IMR-90 (cell line): Measurements from ENCODE around the gene OR5B17. TPM values are rescaled to one million over a fixed set of nuclear protein-coding genes. Genes with fewer than 3 reads are reported as not detected.

ENCODE experiments used
- ATAC-seq: fragments of 200-7000 bp; cut with Tn5 transposase; 2 replicates; pipeline ENCODE4 v1.9.1; 2020; ENCODE audit warnings: low read depth, mild to moderate bottlenecking, moderate library complexity
- BruUV-seq: library from RNA; stranded (reverse); fragments of 400-500 nt; replicated peaks from 2 replicates; lab custom pipeline; 2021; lab: Mats Ljungman, UMichigan
- CTCF ChIA-PET: fragments of 300-600 bp; formaldehyde crosslinking; extraction: SDS; loops from one replicate; lab custom pipeline; 2021; ENCODE audit warnings: antibody characterized with exemption; lab: Yijun Ruan, JAX
- POLR2A ChIA-PET: fragments of 300-600 bp; sonication (Branson Sonifier 250); formaldehyde crosslinking; loops from one replicate; lab custom pipeline; 2022; ENCODE audit warnings: antibody characterized with exemption; ENCODE audit not compliant: unreplicated experiment; lab: Charles Lee
- DNase-seq: peaks from one replicate; pipeline ENCODE4 v3.0.0; 2013
- H2AFZ ChIP-seq: replicated peaks from 2 replicates; pipeline ENCODE3; 2013; ENCODE audit warnings: low read length, mild to moderate bottlenecking; ENCODE audit not compliant: poor library complexity
- H2AK5ac ChIP-seq: 2 replicates; pipeline ENCODE4 v1.6.1; 2013; ENCODE audit warnings: low read depth, low read length, inconsistent platforms
- H2AK9ac ChIP-seq: replicated peaks from 2 replicates; pipeline ENCODE3; 2013; ENCODE audit warnings: mild to moderate bottlenecking, low read depth, low read length, moderate library complexity; ENCODE audit not compliant: poor library complexity
- H2BK120ac ChIP-seq: 2 replicates; pipeline ENCODE4 v1.6.1; 2013; ENCODE audit warnings: low read depth, low read length, inconsistent platforms
- H2BK15ac ChIP-seq: 3 replicates; pipeline ENCODE4 v1.6.1; 2013; ENCODE audit warnings: low read depth, low read length, inconsistent platforms
- H2BK20ac ChIP-seq: 2 replicates; pipeline ENCODE4 v1.6.1; 2013; ENCODE audit warnings: low read depth, mild to moderate bottlenecking, inconsistent platforms, low read length, moderate library complexity
- H2BK5ac ChIP-seq: 2 replicates; pipeline ENCODE4 v1.6.1; 2013; ENCODE audit warnings: mild to moderate bottlenecking, low read depth, low read length, inconsistent platforms; ENCODE audit not compliant: poor library complexity, severe bottlenecking
- H3K14ac ChIP-seq: replicated peaks from 2 replicates; pipeline ENCODE4 v1.6.1; 2013; ENCODE audit warnings: low read depth, low read length, inconsistent platforms
- H3K18ac ChIP-seq: 2 replicates; pipeline ENCODE4 v1.6.1; 2013; ENCODE audit warnings: low read depth, low read length, control low read depth
- H3K23ac ChIP-seq: 2 replicates; pipeline ENCODE4 v1.6.1; 2013; ENCODE audit warnings: low read depth, low read length, inconsistent platforms
- H3K27ac ChIP-seq: 2 replicates; pipeline ENCODE4 v1.5.1; 2013; ENCODE audit warnings: mild to moderate bottlenecking, control low read depth, low read length; ENCODE audit not compliant: insufficient read depth
- H3K27me3 ChIP-seq: 2 replicates; pipeline ENCODE4 v1.6.1; 2013; ENCODE audit warnings: low read length; ENCODE audit not compliant: control insufficient read depth, insufficient read depth
- H3K36me3 ChIP-seq: 2 replicates; pipeline ENCODE4 v1.6.1; 2013; ENCODE audit warnings: low read length, mixed read lengths; ENCODE audit not compliant: control insufficient read depth, insufficient read depth
- H3K4ac ChIP-seq: 2 replicates; pipeline ENCODE4 v1.6.1; 2013; ENCODE audit warnings: low read depth, low read length, inconsistent platforms
- H3K4me1 ChIP-seq: 2 replicates; pipeline ENCODE4 v1.6.1; 2013; ENCODE audit warnings: low read length, mixed read lengths; ENCODE audit not compliant: control insufficient read depth, insufficient read depth
- H3K4me2 ChIP-seq: 2 replicates; pipeline ENCODE4 v1.6.1; 2013; ENCODE audit warnings: low read depth, mild to moderate bottlenecking, control low read depth, low read length, moderate library complexity
- H3K4me3 ChIP-seq: 2 replicates; pipeline ENCODE4 v1.5.1; 2013; ENCODE audit warnings: low read depth, mild to moderate bottlenecking, control low read depth, low read length, moderate library complexity; ENCODE audit not compliant: insufficient read depth
- H3K56ac ChIP-seq: 2 replicates; pipeline ENCODE4 v1.6.1; 2013; ENCODE audit warnings: low read length, inconsistent platforms; ENCODE audit not compliant: insufficient read depth; ENCODE audit errors: extremely low read depth
- H3K79me1 ChIP-seq, 2 experiments: 2 replicates each; pipeline ENCODE4 v1.6.1; 2013; ENCODE audit warnings: low read length in 2 of 2, inconsistent platforms in 1 of 2, low read depth in 1 of 2
- H3K9ac ChIP-seq: 2 replicates; pipeline ENCODE4 v1.6.1; 2013; ENCODE audit warnings: low read depth, low read length, control low read depth
- H3K9me1 ChIP-seq: 2 replicates; pipeline ENCODE4 v1.6.1; 2013; ENCODE audit warnings: low read length, inconsistent platforms; ENCODE audit not compliant: insufficient read depth
- H3K9me3 ChIP-seq: 2 replicates; pipeline ENCODE4 v1.6.1; 2013; ENCODE audit warnings: low read length; ENCODE audit not compliant: control insufficient read depth, insufficient read depth
- H4K20me1 ChIP-seq: 2 replicates; pipeline ENCODE4 v1.6.1; 2013; ENCODE audit warnings: low read length, inconsistent platforms; ENCODE audit not compliant: insufficient read depth
- H4K5ac ChIP-seq: 2 replicates; pipeline ENCODE4 v1.6.1; 2013; ENCODE audit warnings: mild to moderate bottlenecking, low read depth, low read length, control low read depth
- H4K8ac ChIP-seq, 2 experiments: 2 replicates each; pipeline ENCODE4 v1.6.1; 2013; ENCODE audit warnings: low read depth in 2 of 2, low read length in 2 of 2, control low read depth in 1 of 2, inconsistent platforms in 1 of 2
- H4K91ac ChIP-seq: 2 replicates; pipeline ENCODE4 v1.6.1; 2013; ENCODE audit warnings: low read depth, low read length, inconsistent platforms; ENCODE audit not compliant: insufficient read depth
- WGBS, 2 experiments: methylation state at CpG; one replicate each; pipeline versions ENCODE4 v1.1.5 to v1.1.7; 2013; ENCODE audit warnings: missing lambda C conversion rate in 2 of 2; ENCODE audit not compliant: insufficient read length in 1 of 2; ENCODE audit errors: extremely low coverage in 2 of 2; 5-methylcytosine and 5-hydroxymethylcytosine counted together
- dilution Hi-C: fragments of 300-500 bp; cut with HindIII; formaldehyde crosslinking; loops from one replicate; pipeline ENCODE4 v1.14.3; 2018; ENCODE audit warnings: low sequenced_read_pairs; ENCODE audit not compliant: unreplicated experiment
- in situ Hi-C: fragments of 300-500 bp; cut with MboI; formaldehyde crosslinking; loops from 3 replicates; pipeline ENCODE4 v1.14.3; 2019; ENCODE audit warnings: low sequenced_read_pairs, inconsistent platforms, mixed read lengths
- intact Hi-C: fragments of 100-400 bp; cut with micrococcal nuclease; formaldehyde crosslinking; loops from 2 replicates; pipeline ENCODE4 v1.10.0; 2022
- polyA plus RNA-seq, 3 experiments: library from polyadenylated mRNA; depleted of rRNA; stranded (reverse); fragments of >200 nt; gene quantifications; 2 replicates each; pipeline ENCODE4 v1.2.3, GENCODE V29; 2012; ENCODE audit warnings: low replicate concordance in 1 of 3
- total RNA-seq: library from RNA; depleted of rRNA; stranded (reverse); fragments of >200 nt; gene quantifications from 2 replicates; pipeline ENCODE4 v1.2.3, GENCODE V29; 2012
- TF ChIP-seq, protein P1 (sequence below): fragments of 150-350 bp; IDR thresholded peaks from 2 replicates; pipeline ENCODE4 v1.6.1; 2016; ENCODE audit warnings: low read depth, mild to moderate bottlenecking, low read length, moderate library complexity, borderline replicate concordance

OR5B17 gene
- total and polyA plus RNA-seq, 2 of the 4 experiments (the other 2 are of a cell fraction), result not detected

DNA sequence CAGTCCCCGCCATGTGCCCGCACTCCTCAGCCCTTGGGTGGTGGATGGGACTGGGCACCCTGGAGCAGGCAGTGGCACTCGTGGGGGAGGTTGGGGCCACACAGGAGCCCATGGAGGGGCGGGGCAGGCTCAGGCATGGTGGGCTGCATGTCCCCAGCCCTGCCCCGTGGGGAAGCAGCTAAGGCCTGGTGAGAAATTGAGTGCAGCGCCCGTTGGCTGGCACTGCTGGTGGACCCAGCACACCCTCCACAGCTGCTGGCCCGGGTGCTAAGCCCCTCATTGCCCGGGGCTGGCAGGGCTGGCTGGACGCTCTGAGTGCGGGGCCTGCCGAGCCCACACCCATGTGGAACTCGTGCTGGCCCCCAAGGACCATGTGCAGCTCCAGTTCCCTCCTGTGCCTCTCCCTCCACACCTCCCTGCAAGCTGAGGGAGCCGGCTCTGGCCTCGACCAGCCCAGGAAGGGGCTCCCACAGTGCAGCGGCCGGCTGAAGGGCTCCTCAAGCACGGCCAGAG is 31.7 kb upstream of the OR5B17 start:
- dilution Hi-C loops, result no loop called here
- H3K36me3 ChIP-seq, result no peaks in the 10 kb centered on the region
- H3K27ac ChIP-seq, result peak overlapping the region; percentile 99
- peak overlapping the region; percentile 99 for H3K18ac ChIP-seq
- H2BK20ac ChIP-seq, result peak overlapping the region; percentile 97
- peak overlapping the region; percentile 79; the same call in 1 of the 3 replicates for H2BK15ac ChIP-seq
- H3K4ac ChIP-seq, result peak overlapping the region; percentile 96
- peak overlapping the region; percentile 97 for H4K91ac ChIP-seq
- no peak overlapping the region for H3K23ac ChIP-seq
- ChIA-PET CTCF (interaction anchor here (1.0 kb wide), 1 partner anchor 122 kb away, joined by 3 read pairs; no protein-coding TSS in a partner anchor), POLR2A (no interaction called here)
- peak overlapping the region; percentile 75; the same call in 1 of the 2 replicates for H3K56ac ChIP-seq
- WGBS, 2 experiments, result 60% methylated on average over 1 of the region's 18 CpGs; no CpG with 5 or more reads in 1 of the 2 experiments
- BruUV-seq, result no TSS peak
- H2BK120ac ChIP-seq, result peak overlapping the region; percentile 98
- in situ Hi-C loops, result no loop called here
- H3K9me3 ChIP-seq, result peaks cover 8% of the 10 kb centered on the region
- H4K5ac ChIP-seq, result peak overlapping the region; percentile 94
- H2AFZ ChIP-seq, result peak overlapping the region; percentile 62
- peak overlapping the region; percentile 70 to 86 for H4K8ac ChIP-seq
- H2BK5ac ChIP-seq, result peak overlapping the region; percentile 100
- no peaks in the 10 kb centered on the region for H3K9me1 ChIP-seq
- H3K9ac ChIP-seq, result no peak overlapping the region; the same call in 1 of the 2 replicates
- ATAC-seq (no peak), DNase-seq (no peak)
- TF ChIP-seq, protein P1, sequence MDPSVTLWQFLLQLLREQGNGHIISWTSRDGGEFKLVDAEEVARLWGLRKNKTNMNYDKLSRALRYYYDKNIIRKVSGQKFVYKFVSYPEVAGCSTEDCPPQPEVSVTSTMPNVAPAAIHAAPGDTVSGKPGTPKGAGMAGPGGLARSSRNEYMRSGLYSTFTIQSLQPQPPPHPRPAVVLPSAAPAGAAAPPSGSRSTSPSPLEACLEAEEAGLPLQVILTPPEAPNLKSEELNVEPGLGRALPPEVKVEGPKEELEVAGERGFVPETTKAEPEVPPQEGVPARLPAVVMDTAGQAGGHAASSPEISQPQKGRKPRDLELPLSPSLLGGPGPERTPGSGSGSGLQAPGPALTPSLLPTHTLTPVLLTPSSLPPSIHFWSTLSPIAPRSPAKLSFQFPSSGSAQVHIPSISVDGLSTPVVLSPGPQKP, result no peak
- no peak overlapping the region for H3K4me3 ChIP-seq
- H3K27me3 ChIP-seq, result no peaks in the 10 kb centered on the region
- H3K14ac ChIP-seq, result peak overlapping the region; percentile 93
- H3K79me1 ChIP-seq, result no peaks in the 10 kb centered on the region
- peak overlapping the region; percentile 99 for H2AK5ac ChIP-seq
- peaks cover 15% of the 10 kb centered on the region; the same call in 1 of the 2 replicates for H3K4me1 ChIP-seq
- no peak overlapping the region for H2AK9ac ChIP-seq
- intact Hi-C loops, result loop anchor here (5.0 to 10.0 kb wide), 5 partner anchors 58 to 628 kb away; partner anchors contain the start of gene CTNND1
- no peak overlapping the region for H3K4me2 ChIP-seq
- no peaks in the 10 kb centered on the region for H4K20me1 ChIP-seq
